RWPE2 (cell line): ENCODE data around the gene AXIN2.
A peak's percentile ranks its signal among the peaks of the same experiment; 100 is the strongest.
"Not testable (repeated sequence)": the region's sequence is repeated elsewhere in the genome, so short reads cannot be mapped to it uniquely, and the experiment has no call there.

Experiments used
- ATAC-seq: fragments of 200-7000 bp; cut with Tn5 transposase; 3 replicates; pipeline ENCODE4 v1.9.1; 2021; ENCODE audit warnings: low read depth
- DNase-seq: peaks from one replicate; pipeline ENCODE4 v3.0.0-alpha.2; 2020; ENCODE audit warnings: low spot score
- H3K27ac ChIP-seq: fragments of 450-650 bp; 2 replicates; pipeline ENCODE4 v1.5.1; 2017; ENCODE audit warnings: mild to moderate bottlenecking; ENCODE audit not compliant: poor library complexity, severe bottlenecking
- H3K27me3 ChIP-seq: fragments of 250-450 bp; sonication (Bioruptor Pico); 2 replicates; pipeline ENCODE4 v1.5.1; 2021; ENCODE audit warnings: mild to moderate bottlenecking, moderate library complexity; ENCODE audit not compliant: insufficient read depth, poor library complexity, severe bottlenecking
- H3K36me3 ChIP-seq: fragments of 250-450 bp; sonication (Bioruptor Pico); 2 replicates; pipeline ENCODE4 v1.5.1; 2020; ENCODE audit warnings: low read depth, mild to moderate bottlenecking, moderate library complexity
- H3K4me1 ChIP-seq: fragments of 250-450 bp; sonication (Bioruptor Pico); 2 replicates; pipeline ENCODE4 v1.5.1; 2021; ENCODE audit warnings: mild to moderate bottlenecking, moderate library complexity; ENCODE audit not compliant: insufficient read depth, poor library complexity, severe bottlenecking
- H3K4me3 ChIP-seq: fragments of 250-450 bp; sonication (Bioruptor Pico); 2 replicates; pipeline ENCODE4 v1.5.1; 2021; ENCODE audit warnings: mild to moderate bottlenecking, moderate library complexity; ENCODE audit not compliant: severe bottlenecking
- H3K9me3 ChIP-seq: fragments of 250-450 bp; sonication (Bioruptor Pico); 2 replicates; pipeline ENCODE4 v1.5.1; 2021; ENCODE audit warnings: mild to moderate bottlenecking, moderate library complexity; ENCODE audit not compliant: severe bottlenecking
- CTCF ChIP-seq: fragments of 450-650 bp; IDR thresholded peaks from one replicate; pipeline ENCODE4 v1.5.1; 2017; ENCODE audit warnings: mild to moderate bottlenecking, moderate library complexity; ENCODE audit not compliant: poor library complexity, severe bottlenecking

AXIN2 gene

DNA sequence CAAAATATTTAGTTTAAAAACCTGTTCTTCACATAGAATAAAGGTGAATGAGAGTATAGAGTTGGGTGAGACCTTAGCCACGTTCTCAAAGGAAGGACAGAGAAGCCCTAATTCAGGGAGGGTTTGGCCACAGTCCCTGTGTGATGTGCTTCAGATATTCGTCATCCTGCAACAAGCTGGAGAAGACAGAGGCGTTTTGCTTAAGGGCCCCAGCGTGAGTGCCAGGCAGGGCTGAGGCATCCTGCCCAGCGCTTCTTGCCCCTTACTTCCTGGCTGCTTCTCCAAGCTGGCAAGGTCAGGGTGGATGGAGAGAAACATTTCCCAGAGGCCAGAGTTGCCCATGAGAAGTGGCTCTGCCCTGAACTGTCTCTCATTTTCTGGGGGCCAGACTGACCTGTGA is 46.9 kb downstream of the AXIN2 start:
- Histone ChIP-seq H3K9me3 (no peaks in the 10 kb centered on the region), H3K36me3 (no peaks in the 10 kb centered on the region), H3K4me1 (no peaks in the 10 kb centered on the region), H3K4me3 (no peak overlapping the region), H3K27me3 (peaks cover 6% of the 10 kb centered on the region), H3K27ac (no peak overlapping the region)
- DNase-seq = peak; percentile 13
- peak; percentile 59; the same call in 1 of the 3 replicates for ATAC-seq
- no peak for TF ChIP-seq CTCF

- peak; percentile 45; the same call in 1 of the 3 replicates for ATAC-seq
- Histone ChIP-seq H3K36me3 (no peaks in the 10 kb centered on the region), H3K4me1 (no peaks in the 10 kb centered on the region), H3K27me3 (peaks cover 6% of the 10 kb centered on the region), H3K9me3 (no peaks in the 10 kb centered on the region), H3K4me3 (no peak overlapping the region), H3K27ac (no peak overlapping the region)
- DNase-seq = peak; percentile 9
- TF ChIP-seq CTCF = no peak
Measured at GRCh38 chr17:65514082-65514481, 47.4 kb downstream of the AXIN2 start.

DNA sequence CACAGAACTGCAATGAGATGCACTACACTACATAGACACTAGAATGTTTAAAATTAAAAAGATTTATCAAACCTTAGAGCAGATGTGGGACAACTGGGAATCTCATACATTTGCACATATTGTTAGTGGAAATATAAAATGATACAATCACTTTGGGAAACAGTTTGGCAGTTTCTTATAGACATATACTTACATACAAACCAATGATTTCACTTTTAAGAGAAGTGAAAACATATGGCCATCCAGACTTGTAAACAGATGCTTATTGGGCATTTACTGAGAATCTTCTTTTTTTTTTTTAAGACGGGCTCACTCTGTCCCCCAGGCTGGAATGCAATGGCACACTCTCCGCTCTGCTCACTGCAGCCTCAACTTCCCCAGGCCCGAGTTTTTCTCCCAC is 50.1 kb downstream of the AXIN2 start:
- Histone ChIP-seq H3K4me1 (no peaks in the 10 kb centered on the region), H3K4me3 (no peak overlapping the region), H3K27ac (no peak overlapping the region), H3K27me3 (peaks cover 6% of the 10 kb centered on the region), H3K9me3 (no peaks in the 10 kb centered on the region), H3K36me3 (no peaks in the 10 kb centered on the region)
- DNase-seq (no peak), ATAC-seq (no peak)
- no peak for TF ChIP-seq CTCF

DNA sequence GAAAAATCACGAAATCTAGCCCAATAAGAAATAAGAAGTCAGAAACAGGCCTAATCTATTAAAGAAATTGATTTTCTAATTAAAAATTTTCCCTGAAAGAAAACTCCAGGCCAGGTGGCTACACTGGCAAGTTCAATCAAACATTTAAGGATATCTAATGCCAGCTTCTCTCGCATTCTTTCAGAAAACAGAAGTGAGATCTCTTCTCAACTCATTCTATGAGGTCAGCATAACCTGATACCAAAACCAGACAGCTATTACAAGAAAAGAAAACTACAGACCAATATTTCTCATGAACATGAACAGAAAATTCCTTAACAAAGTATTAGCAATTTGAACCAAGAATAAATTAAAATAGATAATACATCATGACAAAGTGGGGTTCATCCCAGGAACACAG is 52.4 kb downstream of the AXIN2 start:
- TF ChIP-seq CTCF = no peak
- DNase-seq = no peak

DNA sequence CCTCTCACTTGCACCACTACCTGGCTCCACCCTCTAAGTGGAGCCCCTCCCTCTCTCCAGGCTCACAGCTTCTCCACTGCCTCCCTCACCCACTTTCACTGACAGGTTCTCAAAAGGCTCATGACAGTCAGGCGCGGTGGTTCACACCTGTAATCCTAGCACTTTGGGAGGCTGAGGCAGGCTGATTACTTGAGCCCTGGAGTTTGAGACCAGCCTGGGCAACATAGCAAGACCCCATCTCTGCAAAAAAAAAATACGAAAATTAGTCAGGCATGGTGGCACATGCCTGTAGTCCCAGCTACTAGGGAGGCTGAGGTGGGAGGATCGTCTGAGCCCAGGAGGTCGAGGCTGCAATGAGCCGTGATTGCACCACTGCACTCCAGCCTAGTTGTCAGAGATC is 56.8 kb downstream of the AXIN2 start:
- not testable (repeated sequence) for H3K27ac ChIP-seq, H3K27me3 ChIP-seq, DNase-seq, H3K4me1 ChIP-seq, H3K36me3 ChIP-seq, H3K4me3 ChIP-seq, ATAC-seq, H3K9me3 ChIP-seq

More for the DNA sequence above, 52.4 kb downstream of the AXIN2 start:
- H3K4me3 ChIP-seq = no peak overlapping the region
- H3K4me1 ChIP-seq = no peaks in the 10 kb centered on the region
- H3K9me3 ChIP-seq = no peaks in the 10 kb centered on the region
- no peaks in the 10 kb centered on the region for H3K27me3 ChIP-seq
- H3K36me3 ChIP-seq = no peaks in the 10 kb centered on the region
- ATAC-seq = no peak
- H3K27ac ChIP-seq = no peak overlapping the region

- Histone ChIP-seq H3K9me3 (no peaks in the 10 kb centered on the region), H3K4me1 (no peaks in the 10 kb centered on the region), H3K27ac (no peak overlapping the region), H3K4me3 (no peak overlapping the region), H3K36me3 (no peaks in the 10 kb centered on the region), H3K27me3 (no peaks in the 10 kb centered on the region)
- no peak for DNase-seq
- TF ChIP-seq CTCF = no peak
- no peak for ATAC-seq
Measured at GRCh38 chr17:65504141-65504540, 57.3 kb downstream of the AXIN2 start.
